ENCODE data around the gene CAPN7. TPM values are rescaled to one million over a fixed set of nuclear protein-coding genes. Genes with fewer than 3 reads are reported as not detected.

The CAPN7 gene
- total RNA-seq, 1 donor: 47.3 TPM

DNA sequence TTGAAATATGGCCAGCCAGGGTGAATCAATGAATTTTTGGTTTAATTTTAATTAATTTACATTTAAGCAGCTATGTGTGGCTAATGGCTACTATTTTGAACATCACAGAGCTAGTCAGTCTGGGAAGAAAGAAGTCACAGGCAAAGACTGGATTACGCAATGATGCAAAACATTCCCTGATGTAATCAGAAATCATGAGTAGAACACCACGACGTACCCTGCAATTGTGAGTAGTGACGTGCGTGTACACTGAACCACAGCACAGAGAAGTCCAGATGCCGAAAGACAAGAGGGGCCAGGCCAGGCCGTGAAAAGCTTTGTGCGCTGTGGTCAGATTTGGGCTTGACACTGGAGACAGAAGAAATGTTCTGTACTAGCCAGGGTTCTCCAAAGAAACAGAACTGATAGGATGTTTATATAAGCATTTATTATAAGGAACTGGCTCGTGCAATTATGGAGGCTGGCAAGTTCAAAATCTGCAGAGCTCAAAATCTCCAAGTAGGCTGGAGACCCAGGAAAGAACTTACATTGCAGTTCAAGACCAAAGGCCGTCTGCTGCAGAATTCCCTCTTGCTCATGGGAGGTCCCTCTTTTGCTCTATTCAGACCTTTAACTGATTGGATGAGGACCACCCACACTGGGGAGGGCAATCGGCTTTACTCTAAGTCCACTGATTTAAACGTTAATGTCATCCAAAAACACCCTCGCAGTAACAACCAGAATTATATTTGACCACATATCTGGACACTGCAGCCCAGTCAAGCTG lies 81.7 kb downstream of the CAPN7 start:
- TF ChIP-seq, protein P1, sequence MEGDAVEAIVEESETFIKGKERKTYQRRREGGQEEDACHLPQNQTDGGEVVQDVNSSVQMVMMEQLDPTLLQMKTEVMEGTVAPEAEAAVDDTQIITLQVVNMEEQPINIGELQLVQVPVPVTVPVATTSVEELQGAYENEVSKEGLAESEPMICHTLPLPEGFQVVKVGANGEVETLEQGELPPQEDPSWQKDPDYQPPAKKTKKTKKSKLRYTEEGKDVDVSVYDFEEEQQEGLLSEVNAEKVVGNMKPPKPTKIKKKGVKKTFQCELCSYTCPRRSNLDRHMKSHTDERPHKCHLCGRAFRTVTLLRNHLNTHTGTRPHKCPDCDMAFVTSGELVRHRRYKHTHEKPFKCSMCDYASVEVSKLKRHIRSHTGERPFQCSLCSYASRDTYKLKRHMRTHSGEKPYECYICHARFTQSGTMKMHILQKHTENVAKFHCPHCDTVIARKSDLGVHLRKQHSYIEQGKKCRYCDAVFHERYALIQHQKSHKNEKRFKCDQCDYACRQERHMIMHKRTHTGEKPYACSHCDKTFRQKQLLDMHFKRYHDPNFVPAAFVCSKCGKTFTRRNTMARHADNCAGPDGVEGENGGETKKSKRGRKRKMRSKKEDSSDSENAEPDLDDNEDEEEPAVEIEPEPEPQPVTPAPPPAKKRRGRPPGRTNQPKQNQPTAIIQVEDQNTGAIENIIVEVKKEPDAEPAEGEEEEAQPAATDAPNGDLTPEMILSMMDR (IDR thresholded peaks at IDR 0.05; ENCODE audit: insufficient read depth, low read length): no peak
- DNase-seq (ENCODE audit: low read depth): peak; percentile 97
- no peak overlapping the region for H3K4me3 ChIP-seq (ENCODE audit: low read depth, low read length)

DNA sequence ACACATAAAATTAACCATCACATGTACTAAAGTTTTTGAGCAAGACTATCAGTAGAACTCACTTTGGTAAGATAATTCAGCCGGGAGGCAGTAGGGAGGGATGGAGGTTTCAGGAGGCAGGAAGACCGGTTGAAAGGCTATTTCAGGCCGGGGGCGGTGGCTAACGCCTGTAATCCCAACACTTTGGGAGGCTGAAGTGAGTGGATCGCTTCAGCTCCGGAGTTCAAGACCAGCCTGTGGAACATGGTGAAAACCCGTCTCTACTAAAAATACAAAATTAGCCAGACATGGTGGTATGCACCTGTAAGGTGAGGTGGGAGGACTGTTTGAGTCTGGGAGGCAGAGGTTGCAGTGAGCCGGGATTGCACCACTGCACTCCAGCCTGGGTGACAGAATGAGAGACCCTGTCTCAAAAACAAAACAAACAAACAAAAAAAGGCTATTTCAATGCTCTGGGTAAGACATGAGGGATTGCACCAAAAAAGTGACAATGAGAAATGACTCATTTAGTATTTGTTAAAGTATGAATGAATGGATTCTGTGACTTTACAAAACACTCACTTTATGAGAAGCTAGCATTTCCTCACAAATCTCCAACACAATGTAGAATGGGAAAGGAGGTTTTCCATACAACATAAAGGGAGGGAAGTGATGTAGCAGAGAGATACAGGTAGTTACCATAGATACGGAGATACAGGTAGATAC lies 82.4 kb downstream of the CAPN7 start:
- TF ChIP-seq, protein P1 (IDR thresholded peaks at IDR 0.05; ENCODE audit: insufficient read depth, low read length): no peak
- no peak for DNase-seq (ENCODE audit: low read depth)
- no peak overlapping the region for H3K4me3 ChIP-seq (ENCODE audit: low read depth, low read length)

DNA sequence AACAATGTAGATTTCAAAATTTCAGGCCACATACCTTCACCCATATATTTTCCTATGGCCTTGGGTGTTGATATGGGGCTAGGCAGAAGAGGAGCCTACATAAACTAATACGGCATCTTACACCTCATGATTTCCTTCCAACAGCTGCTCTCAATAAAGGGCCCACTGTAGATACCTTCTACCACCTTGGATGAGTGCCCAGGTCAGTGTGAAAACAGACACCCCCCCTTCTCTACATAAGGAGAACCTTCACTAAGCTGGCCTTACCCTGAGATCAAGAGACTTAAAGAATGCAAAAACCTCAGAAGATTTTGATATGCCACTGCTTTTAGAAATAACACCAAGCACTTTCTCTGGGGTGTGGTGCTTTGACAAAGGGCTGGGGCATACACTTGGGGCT lies 83.6 kb downstream of the CAPN7 start:
- H3K4me3 ChIP-seq (ENCODE audit: low read depth, low read length): no peak overlapping the region
- no peak for DNase-seq (ENCODE audit: low read depth)
- TF ChIP-seq, protein P1 (IDR thresholded peaks at IDR 0.05; ENCODE audit: insufficient read depth, low read length): no peak

DNA sequence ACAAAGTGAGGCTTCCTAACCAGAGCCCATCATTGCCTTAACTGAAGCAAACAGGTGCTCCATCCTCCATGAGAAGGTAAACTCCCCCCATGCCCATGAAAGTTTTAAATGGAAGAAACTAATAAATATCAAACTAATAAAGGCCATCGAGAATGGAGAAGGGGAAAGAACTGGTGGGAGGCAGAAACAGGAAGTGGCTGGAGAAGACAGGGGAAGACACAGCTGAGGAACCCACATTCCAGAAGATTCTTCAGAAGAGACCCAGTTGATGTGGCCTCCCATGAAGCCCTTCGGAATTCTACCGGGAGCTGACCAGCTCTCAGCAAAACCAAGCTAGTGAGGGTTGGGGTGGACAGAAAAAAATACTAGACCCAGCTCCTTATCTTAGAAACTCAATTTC lies 84.7 kb downstream of the CAPN7 start:
- DNase-seq (ENCODE audit: low read depth): no peak
- TF ChIP-seq, protein P1 (IDR thresholded peaks at IDR 0.05; ENCODE audit: insufficient read depth, low read length): no peak
- no peak overlapping the region for H3K4me3 ChIP-seq (ENCODE audit: low read depth, low read length)

DNA sequence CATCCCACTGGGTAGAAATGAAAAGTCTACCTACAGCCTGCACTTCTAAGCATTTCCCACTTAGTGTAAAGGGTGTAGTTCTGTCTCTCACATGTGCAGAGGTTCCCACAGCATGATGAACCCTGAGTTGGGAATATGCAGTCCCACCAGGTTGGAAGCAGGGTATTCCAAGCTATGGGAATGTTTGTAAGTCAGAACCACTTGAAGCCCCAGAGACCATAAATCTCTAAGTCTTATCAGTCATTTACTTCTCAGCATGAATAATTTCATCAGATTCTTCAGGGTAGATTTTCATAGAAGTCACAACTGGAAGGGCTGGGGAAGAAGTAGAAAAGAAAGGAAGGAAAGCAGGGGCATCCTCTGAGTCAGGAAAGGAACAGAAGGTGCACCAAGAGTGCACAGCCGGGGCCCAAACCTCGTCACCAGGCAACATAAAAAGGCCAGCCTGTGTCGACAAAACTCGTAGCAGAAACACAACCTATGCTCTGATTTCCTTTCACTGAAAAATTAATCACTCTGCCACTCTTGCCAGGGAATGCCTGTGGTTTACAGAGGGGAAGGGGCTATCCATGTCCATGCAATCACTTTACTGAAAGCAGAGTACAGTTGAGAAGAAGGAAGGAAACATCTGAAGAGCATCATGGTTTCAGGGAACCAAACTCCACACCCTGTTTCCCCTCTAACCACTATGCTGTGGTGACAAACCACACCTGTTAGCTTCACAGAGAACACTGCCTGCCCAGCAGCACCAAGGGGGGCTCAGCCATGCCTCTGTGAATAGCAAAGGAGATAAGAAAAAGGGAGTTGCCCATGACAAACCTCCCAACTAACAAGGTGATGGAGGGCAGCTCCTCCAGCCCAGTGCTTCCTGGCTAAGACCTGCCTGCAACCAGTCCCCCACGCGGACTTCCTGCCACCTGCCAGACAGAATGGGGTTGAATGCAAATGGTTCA lies 85.8 kb downstream of the CAPN7 start:
- H3K4me3 ChIP-seq (ENCODE audit: low read depth, low read length): no peak overlapping the region
- DNase-seq (ENCODE audit: low read depth): peak; percentile 75
- TF ChIP-seq, protein P1 (IDR thresholded peaks at IDR 0.05; ENCODE audit: insufficient read depth, low read length): no peak

DNA sequence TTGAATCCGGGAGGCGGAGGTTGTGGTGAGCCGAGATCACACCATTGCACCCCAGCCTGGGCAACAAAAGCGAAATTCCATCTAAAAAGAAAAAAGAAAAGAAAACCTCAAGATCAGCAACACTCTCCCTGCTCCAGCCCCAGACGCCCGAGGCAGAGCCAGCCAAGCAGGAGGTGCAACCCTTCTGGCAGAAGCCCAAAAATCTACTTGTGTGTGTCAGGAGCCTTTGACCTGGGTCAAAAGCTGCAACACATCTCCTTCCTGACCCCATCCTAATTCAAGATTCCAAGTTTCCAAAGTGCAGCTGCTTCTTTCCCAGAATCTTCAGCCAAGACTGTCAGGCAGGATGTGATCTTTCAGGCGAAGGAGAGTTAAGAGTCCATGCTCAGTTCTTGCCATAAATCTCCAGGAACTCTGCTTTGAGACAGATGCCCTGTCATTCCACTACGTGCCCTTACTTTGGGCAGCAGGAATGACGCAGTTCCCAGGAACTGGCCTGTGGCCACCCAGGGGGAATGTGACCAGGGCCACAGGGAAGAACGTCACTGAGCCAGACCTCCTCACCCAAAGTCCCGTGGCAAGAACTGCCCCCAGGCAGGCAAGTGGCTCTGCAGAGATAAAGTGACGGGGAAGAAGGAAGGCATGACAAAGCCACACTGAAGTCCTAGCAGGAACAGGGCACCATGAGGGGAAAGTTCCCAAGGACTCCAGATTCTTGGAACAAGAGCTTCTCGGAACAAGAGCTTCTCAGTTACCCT lies 86.9 kb downstream of the CAPN7 start:
- TF ChIP-seq, protein P1 (IDR thresholded peaks at IDR 0.05; ENCODE audit: insufficient read depth, low read length): no peak
- DNase-seq (ENCODE audit: low read depth): peak; percentile 75
- no peak overlapping the region for H3K4me3 ChIP-seq (ENCODE audit: low read depth, low read length)
